CD4-positive, alpha-beta T cell treated with Interleukin-15 for 1 hour (primary cell): ENCODE data around the gene RRP8.

Experiments used
- DNase-seq: peaks from one replicate; pipeline ENCODE4 v3.0.0-alpha.2; 2020

RRP8 gene

DNA sequence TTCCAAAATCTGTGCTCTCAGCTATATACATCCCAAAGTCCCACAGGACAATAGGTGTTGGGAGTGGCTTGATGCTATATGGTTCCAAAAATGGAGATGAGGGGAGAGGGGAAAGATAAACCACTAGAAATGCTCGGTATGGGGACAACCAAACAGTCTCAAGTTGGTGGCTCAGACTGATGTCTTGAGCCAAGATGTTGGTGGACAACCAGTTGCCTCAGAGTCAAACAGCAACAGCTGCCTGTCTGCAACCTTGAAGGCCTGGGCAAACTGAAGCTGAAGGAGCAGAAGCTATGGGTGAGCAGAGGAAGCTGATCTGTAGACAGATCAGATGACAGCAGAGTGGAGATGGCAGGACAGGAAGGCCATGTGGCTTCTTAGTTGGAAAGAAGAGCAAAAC, 4.0 kb downstream of the RRP8 start:
- no peak for DNase-seq

DNA sequence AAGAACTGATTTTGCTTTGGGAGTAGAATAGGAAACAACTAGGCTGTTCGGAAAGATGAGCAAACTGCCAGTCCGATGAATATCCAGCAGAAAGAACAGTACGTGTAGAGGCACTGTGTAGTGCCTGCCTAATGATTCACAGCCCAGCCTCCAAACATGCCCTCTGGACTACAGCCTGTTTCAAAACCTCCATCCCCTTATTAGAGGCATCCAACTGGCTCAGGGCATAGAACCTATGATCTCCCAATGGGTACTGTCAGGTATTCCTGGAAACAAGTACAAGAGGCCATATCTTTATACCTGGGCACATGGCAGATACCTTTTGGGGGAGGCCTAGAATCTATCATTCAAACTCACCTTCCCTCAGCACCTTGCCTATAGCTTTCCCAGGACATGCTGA, 4.9 kb downstream of the RRP8 start:
- DNase-seq: no peak

DNA sequence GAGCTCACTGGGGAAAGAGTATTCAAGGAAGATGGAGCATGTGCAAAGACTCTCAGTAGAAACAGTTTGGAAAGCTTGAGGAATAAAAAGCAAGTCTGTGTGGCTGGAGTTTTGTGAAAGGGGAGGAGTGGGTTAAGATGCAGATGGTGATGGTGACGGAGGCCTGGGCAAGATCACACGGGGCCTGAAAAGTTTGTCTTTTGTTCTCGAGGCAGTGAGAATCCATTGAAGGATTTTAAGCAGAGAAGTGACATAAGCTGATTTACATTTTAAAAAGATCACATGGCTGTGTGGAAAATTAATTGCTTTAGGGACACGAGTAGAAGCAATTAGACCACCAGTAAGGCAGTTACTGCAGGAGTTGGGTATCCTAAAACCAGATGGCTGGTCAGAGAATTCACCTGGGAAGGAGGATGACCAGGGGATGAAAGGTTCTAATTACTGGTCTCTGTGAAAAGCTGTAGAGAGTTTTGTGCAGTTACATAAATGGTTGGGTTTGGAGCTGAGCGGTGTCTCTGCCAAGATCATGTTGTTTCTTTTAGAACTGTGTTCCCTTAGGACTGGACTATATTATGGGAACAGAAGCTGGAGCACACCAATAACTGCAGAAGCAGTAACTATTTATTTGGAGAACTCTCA, 7.1 kb downstream of the RRP8 start:
- DNase-seq: no peak

DNA sequence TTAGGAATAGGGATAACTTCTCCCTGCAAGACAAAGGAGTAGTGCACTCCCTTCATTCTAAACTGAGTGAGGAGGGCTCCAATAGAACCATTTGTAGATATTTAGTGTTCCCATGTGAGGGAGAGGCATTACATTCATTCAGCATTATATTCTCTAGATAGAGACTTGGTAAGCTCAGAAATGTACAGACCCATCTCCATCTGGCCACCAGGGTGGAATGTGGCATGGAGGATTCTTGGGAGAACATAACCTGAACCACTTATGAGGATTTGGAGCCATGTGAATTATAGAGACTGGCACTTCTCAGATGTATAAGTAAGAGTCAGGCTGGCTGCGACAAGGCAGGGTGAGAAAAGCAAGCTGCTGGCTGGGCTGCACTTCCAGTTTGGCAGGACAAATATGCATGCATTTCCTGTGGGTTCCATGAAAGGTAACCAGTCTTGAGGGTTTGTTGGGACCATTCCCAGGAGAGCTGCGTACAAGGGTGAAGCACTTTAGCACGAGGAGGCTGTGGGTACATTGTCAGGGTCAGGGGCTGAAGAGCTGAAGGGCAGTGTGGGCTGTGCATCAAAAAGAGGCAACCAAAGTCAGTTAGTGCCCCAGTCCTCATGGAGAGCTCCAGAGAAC, 9.2 kb downstream of the RRP8 start:
- no peak for DNase-seq

DNA sequence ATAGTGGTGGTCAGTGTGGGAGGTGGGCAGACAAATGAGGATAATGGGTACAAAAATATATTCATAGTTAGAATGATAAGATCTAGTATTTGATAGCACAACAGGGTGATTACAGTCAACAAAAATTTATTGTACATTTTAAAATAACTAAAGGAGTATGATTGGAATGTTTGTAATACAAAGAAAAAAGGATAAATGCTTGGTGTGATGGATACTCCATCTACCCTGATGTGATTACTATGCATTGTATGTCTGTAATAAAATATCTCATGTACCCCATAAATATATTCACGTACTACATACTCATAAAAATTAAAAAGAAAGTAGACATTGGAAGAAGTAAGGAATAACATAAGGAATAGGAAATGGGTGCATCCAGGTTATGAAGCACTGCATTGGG, 15.4 kb downstream of the RRP8 start:
- DNase-seq: no peak

DNA sequence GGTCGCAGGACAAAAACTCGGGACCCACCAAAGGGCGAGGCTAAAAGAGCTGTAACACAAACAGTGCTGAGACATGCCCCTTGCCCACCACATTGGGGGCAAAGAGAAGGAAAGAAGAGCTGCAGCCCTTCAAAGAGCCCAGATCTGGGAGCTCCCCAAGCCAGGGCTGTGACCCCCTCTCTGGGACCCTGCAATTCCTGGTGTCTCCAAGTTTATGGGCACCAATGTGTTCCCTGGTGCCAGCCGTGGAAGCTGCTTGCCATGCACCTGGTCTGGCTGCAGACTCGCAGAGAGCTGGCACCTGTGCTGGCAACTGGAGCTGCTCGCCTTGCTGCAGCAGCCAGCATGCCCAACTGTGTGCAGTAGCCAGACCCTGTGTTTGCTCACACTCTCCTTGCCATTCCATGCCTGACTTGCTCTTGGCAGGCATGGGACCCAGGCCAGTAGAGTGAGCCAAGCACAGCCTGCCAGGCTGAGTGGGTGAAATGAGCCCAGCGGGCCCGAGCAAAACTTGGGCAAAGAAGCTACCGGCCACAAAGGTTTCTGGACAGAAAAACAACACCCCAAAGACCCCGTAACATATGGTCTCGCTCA, 16.0 kb downstream of the RRP8 start:
- DNase-seq: no peak

DNA sequence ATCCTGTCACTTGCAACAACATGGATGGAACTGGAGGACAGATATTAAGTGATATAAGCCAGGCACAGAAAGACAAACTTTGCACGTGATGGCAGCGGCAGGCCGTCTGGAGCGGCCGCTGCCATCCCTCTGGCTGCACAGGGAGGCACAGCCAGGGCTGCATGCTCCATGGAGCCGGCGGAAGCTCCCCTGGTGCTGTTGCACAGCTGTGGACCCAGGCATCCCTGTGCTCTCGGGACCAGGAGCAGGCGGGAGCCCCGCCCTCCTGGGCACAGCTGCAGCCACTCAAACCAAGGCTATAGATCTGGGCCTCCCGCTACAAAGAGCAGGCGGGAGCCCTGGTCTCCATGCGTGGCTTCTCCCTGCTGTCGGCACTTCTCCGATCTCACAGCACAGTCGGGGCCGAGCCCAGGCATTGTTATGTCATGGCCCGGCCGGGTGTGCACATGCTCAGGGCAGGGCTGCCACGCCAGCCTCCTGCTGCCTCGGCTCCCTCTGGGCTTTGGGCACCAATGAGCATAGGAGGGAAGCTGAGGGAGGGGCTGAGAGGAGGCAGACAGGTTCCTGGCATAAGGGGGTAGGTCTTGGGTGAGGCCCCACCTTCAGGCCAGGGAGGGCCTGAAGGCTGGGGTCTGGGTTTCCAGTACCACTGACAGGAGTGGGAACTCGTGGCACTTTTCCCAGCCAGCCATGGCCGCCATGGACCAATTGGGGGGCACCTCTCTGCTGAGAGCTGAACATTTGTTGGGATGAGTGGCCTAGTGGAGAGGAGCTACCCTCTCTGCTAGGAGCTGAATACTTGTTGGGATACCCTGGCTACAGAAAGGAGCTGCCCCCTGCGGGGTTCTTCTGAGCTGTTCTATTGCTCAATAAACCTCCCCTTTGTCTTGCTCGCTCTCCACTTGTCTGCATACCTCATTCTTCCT, 16.7 kb downstream of the RRP8 start:
- no peak for DNase-seq

DNA sequence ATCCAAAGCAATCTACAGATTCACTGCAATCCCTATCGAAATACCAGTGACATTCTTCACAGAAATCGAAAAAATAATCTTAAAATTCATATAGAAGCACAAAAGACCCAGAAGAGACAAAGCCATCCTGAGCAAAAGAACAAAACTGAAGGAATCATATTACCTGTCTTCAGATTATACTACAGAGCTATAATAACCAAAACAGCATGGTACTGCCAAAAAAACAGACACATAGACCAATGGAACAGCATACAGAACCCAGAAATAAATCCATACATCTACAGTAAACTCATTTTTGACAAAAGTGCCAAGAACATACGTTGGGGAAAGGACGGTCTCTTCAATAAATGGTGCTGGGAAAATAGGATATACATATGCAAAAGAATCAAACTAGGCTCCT, 18.9 kb downstream of the RRP8 start:
- no peak for DNase-seq

DNA sequence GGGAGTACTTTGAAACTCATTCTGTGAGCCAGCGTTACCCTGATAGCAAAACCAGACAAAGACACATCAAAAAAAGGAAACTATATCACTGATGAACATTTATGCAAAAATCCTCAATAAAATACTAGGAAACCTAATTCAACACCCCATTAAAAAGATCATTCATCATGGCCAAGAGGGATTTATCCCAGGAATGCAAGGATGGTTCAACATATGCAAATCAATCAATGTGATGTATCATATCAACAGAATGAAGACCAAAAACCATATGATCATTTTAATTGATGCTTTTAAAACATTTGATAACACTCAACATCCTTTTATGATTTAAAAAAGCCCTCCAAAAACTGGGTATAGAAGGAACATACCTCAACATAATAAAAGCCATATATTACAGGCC, 19.8 kb downstream of the RRP8 start:
- no peak for DNase-seq

DNA sequence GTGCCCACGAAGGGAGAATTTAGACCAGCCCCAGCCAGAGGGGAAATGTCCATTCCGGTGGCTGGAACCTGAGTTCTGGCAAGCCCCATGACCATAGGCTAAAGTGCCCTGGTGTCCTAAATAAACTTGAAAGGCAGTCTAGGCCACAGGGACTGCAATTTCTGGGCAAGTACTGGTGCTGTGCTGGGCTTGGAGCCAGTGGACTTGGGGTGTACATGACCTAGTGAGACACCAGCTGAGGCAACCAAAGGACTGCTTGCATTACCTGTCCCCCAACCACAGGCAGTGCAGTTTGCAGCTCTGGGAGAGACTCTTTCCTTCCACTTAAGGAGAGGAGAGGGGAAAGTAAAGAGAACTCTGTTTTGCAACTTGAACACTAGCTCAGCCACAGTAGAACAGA, 23.7 kb downstream of the RRP8 start:
- no peak for DNase-seq

DNA sequence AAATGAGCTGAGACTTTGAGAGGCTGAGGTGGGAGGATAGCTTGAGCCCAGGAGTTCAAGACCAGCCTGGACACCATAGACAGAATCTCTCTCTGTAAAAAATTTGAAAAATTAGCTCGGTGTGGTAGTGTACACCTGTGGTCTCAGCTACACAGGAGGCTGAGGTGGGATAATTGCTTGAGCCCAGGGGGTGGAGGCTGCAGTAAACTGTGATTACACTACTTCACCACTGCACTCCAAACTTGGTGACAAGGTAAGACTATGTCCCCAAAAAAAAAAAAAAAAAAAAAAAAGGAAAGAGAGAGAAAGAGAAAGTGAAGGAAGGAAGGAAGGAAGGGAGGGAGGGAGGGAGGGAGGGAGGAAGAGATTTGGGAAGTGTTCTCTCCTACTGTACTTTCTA, 25.3 kb downstream of the RRP8 start:
- no peak for DNase-seq

DNA sequence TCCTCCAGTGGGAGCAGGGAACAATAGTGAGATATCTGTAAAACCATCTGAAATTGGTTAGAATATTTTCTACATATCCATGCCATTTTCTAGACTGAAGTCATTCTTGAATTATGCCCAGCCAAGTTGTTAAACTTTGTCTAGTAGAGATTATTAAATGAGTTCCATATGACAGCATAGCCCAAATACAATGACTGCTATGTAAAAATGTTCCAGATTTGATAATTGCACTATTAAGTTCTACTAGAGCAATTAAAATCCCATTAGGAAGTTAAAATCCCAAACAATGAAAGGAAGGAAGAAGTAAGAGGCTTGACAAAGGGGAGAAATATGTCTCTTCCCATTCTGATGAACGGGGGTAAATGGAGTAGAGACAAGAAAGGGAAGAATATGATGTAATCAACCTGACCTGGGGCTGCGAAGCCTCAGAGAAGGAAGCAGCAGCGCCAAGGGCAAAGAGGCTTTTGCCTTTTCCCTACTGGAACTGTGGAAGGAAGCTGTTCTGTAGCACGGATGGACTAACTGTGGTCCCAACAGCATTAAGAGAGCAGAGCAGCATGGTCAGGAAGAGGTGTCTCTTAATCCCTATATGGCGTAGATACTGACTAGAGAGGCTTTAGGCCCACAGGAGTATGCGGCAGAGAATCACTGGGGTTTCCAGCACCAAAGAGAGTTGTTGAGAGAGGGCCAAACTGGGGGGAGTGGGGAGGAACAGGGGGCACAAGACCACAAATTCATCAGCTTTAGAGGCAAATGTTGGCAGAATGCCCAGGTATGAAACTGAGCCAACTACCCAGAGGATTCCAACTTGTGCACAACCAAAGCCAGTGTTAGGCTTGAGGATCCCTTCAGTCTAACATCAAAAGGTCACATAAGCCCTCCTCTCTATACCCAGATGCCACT, 26.7 kb downstream of the RRP8 start:
- no peak for DNase-seq

DNA sequence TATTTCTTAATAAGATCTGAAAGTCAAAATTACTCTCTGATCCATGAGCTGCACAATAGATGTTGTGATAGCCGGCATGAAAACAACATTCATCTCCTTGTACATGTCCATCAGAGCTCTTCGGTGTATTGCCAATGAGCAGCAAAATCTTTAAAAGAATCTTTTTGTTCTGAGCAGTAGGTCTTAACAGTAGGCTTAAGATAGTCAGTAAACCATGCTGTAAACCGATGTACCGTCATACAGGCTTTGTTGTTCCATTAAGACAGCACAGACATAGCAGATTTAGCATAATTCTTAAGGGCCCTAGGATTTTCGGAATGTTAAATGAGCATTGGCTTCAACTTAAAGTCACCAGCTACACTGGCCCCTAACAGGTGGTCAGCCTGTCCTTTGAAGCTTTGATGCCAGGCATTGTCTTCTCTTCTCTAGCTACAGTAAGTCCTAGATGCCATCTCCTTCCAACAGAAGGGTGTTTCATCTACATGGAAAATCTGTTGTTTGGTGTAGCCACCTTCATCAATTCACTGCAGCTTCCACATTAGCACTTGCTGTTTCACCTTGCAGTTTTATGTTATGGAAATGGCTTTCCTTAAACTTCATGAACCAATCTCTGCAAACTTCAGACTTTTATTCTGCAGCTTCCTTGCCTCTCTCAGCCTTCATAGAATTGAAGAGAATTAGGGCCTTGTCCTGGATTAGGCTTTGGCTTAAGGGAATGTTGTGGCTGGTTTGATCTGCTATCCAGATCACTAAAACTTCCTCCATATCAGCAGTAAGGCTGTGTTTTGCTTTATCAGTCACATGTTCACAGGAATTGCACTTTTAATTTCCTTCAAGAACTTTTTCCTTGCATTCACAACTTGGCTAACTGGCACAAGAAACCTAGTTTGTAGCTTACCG, 28.4 kb downstream of the RRP8 start:
- DNase-seq: no peak

DNA sequence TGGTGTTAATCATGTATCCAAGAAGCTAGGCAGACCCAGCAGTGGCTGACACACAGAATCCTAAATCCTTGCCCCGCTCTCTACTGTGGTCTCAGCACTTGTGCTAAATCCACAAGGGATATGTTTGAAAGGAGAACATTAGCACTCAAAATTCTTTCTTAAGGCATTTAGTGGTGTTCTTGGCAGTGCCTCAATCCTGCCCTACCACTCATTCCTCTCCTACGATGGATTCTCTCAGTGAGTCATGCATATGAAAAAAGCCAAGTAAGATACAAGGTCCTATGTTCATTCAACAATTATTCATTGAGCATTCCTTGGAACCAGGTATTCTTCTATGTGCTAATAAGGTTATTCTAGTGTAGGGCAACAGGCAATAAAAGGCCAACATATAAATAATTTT, 31.2 kb downstream of the RRP8 start:
- no peak for DNase-seq

DNA sequence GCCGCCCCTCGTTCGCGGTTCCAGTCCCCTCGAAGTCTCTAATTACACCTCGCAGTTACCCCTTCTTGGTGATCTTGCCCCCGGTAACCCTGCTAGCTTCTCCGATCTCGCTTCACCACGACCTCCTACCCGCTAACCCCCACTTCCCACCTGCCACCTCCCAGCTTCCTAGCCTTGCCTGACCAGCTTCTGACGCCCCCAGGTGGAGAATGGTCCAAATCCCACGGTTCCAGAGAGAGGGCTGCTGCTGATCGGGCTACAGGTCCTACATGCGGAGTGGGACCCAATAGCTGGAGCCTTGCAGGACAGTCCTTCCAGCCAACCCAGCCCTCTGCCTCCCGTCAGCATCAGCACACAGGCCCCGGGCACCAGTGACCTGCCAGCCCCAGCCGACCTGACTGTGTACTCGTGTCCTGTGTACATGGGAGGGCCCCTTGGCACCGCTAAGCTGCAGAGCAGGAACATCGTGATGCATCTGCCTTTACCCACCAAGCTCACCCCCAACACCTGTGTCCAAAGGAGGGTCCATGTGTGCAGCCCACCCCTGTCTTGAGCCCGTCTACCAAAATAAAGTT, 31.9 kb downstream of the RRP8 start:
- no peak for DNase-seq

DNA sequence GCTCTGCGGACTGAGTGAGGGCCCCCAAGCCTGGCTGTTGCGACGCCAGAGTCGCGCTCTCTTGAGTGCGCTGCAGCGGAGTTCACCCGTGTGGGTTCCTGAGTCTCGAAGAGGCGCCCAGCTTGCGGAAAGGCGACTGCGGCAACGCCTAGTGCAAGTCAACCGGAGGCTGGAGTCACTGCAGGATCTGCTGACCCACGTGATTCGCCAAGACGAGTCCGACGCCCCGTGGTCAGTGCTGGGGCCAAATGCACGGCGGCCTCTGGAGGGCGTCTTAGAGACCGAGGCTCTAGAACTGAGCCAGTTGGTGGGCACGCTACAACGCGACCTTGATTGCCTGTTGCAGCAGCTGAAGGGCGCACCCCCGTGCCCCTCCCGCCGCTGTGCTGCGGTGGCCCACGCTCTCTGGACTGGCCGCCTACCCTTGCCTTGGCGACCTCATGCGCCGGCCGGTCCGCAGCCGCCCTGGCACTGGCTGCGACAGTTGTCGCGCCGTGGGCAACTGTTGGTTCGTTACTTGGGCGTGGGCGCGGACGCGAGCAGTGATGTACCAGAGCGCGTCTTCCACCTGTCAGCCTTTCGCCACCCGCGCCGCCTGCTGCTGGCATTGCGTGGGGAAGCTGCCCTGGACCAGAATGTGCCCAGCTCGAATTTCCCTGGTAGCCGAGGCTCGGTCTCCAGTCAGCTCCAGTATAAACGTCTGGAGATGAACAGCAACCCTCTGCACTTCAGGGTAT, 32.6 kb downstream of the RRP8 start:
- DNase-seq: no peak

DNA sequence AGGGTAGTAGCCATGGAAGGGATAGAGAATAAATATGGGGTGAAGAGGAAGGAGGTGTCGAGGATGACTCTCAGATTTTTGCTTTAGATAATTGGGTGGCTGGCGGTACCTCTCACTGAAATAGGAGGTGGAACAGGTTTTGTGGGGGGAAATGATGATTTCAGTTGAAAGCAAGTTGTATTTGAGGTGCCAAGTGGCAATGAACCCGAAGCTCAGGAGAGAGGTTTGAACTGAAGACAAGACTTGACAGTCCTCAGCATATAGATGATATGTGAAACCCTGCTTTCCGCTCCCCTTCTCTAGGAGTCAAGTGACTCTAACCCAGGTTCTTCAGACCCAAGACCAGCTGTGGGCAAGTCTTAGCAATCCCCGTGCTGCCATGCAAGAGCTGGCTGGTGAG, 33.7 kb downstream of the RRP8 start:
- DNase-seq: no peak

DNA sequence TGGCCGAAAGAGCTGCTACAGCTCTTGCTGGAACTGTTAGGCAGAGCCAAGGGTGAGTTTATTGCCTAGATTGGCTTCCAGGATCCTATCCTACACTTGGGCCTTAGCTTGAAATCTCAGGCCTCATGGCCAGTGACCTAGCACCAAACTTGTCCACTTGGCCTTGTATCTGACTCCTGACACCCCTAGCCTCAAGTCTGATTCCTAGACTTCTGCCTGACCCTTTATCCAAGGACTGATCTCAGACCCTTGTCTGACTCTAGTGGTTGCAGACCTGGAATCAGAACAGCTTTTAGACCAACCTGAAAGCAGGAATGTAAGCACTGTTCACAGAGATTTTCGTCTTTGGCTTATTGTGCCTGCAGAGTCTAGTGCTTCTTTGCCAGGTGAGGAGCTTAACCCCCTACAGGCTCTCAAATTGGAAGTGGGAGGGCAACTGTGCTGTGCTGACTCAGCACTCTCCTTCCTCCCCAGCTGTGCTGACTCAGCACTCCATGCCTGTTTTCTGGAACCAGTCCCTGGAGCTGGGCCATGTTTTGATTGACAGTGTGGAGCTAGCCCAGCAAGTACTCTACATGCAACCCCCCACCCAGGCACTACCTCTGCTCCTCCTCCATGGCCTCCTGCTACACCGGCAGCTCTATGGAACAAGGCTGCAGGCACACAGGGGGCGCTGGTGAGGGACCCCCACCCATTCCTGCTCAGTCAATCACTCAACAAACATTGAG, 35.1 kb downstream of the RRP8 start:
- no peak for DNase-seq

DNA sequence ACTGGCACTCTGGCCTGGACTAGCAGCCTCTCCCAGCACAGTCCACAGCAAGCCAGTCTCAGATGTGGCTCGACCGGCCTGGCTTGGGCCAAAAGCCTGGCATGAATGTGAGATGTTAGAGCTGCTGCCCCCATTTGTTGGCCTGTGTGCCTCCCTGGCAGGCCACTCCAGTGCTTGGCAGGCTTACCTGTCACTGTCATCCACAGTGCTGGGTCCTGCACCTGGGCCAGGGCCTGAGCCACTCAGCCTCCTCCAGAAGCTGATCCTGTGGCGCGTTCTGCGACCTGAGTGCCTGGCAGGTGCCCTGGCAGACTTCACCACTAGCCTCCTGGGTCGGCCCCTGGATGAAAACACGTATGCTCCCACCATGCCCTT, 36.1 kb downstream of the RRP8 start:
- DNase-seq: no peak
